HG03354 (cell line): ENCODE data around the gene POFUT2.

Source experiments
- ATAC-seq: cut with Tn5 transposase; IDR thresholded peaks from one replicate; pipeline ENCODE4 v1.9.1; 2021; ENCODE audit warnings: mild to moderate bottlenecking; ENCODE audit not compliant: unreplicated experiment, poor library complexity, severe bottlenecking

Gene POFUT2

GRCh38 chr21:45253633-45254459 lies 33.8 kb downstream of the POFUT2 start:
- ATAC-seq: no peak

GRCh38 chr21:45253180-45253579 lies 34.5 kb downstream of the POFUT2 start:
- ATAC-seq: no peak

GRCh38 chr21:45252448-45252925 lies 35.2 kb downstream of the POFUT2 start:
- no peak for ATAC-seq

GRCh38 chr21:45251635-45252447 lies 35.9 kb downstream of the POFUT2 start:
- ATAC-seq: no peak

- ATAC-seq: no peak
These were observed 36.6 kb downstream of the POFUT2 start for GRCh38 chr21:45250914-45251634.

GRCh38 chr21:45250272-45250671 lies 37.4 kb downstream of the POFUT2 start:
- ATAC-seq: no peak

- no peak for ATAC-seq
These were observed 38.1 kb downstream of the POFUT2 start for GRCh38 chr21:45249626-45250025.

GRCh38 chr21:45248893-45249381 lies 38.8 kb downstream of the POFUT2 start:
- no peak for ATAC-seq

GRCh38 chr21:45248301-45248892 lies 39.3 kb downstream of the POFUT2 start:
- ATAC-seq: no peak

GRCh38 chr21:45246386-45247320 lies 41.0 kb downstream of the POFUT2 start:
- no peak for ATAC-seq

GRCh38 chr21:45244799-45245340 lies 42.8 kb downstream of the POFUT2 start:
- ATAC-seq: no peak

GRCh38 chr21:45243603-45244002 lies 44.1 kb downstream of the POFUT2 start:
- ATAC-seq: no peak

- ATAC-seq: no peak
These were observed 46.3 kb downstream of the POFUT2 start for GRCh38 chr21:45241357-45241756.

GRCh38 chr21:45237401-45237800 lies 50.3 kb downstream of the POFUT2 start:
- ATAC-seq: no peak

- ATAC-seq: no peak
These were observed 51.2 kb downstream of the POFUT2 start for GRCh38 chr21:45236481-45236880.

GRCh38 chr21:45235488-45235887 lies 52.2 kb downstream of the POFUT2 start:
- no peak for ATAC-seq

GRCh38 chr21:45234965-45235364 lies 52.7 kb downstream of the POFUT2 start:
- ATAC-seq: no peak

- ATAC-seq: no peak
These were observed 53.6 kb downstream of the POFUT2 start for GRCh38 chr21:45234127-45234526.
